Glomerular visceral epithelial cell (primary cell): Measurements from ENCODE around the gene KIAA0753.

Source experiments
- DNase-seq: peaks from one replicate; pipeline ENCODE4 v3.0.0-alpha.2; 2016; ENCODE audit errors: extremely low spot score

Gene KIAA0753

GRCh38 chr17:6641247-6641863, 844 bp upstream of the KIAA0753 start:
- no peak for DNase-seq

GRCh38 chr17:6639586-6640535, 650 bp downstream of the KIAA0753 start:
- peak; percentile 43 for DNase-seq

GRCh38 chr17:6639014-6639585, 1.4 kb downstream of the KIAA0753 start:
- peak; percentile 17 for DNase-seq

GRCh38 chr17:6638046-6638908, 2.2 kb downstream of the KIAA0753 start:
- DNase-seq, result no peak

GRCh38 chr17:6637458-6637840, 3.1 kb downstream of the KIAA0753 start:
- no peak for DNase-seq

GRCh38 chr17:6636616-6637457, 3.7 kb downstream of the KIAA0753 start:
- no peak for DNase-seq

- DNase-seq, result no peak
These were observed 4.4 kb downstream of the KIAA0753 start for GRCh38 chr17:6636105-6636504.

GRCh38 chr17:6633263-6633662, 7.2 kb downstream of the KIAA0753 start:
- no peak for DNase-seq

GRCh38 chr17:6632530-6632929, 8.0 kb downstream of the KIAA0753 start:
- DNase-seq, result no peak

GRCh38 chr17:6630390-6630789, 10.1 kb downstream of the KIAA0753 start:
- DNase-seq, result no peak

- DNase-seq, result no peak
These were observed 13.5 kb downstream of the KIAA0753 start for GRCh38 chr17:6627019-6627418.

GRCh38 chr17:6626616-6627015, 13.9 kb downstream of the KIAA0753 start:
- DNase-seq, result no peak

GRCh38 chr17:6623941-6624340, 16.6 kb downstream of the KIAA0753 start:
- DNase-seq, result no peak

GRCh38 chr17:6611231-6611630, 29.3 kb downstream of the KIAA0753 start:
- DNase-seq, result no peak

GRCh38 chr17:6610011-6610410, 30.5 kb downstream of the KIAA0753 start:
- no peak for DNase-seq

- DNase-seq, result peak; percentile 39
These were observed 32.2 kb downstream of the KIAA0753 start for GRCh38 chr17:6608321-6608720.

GRCh38 chr17:6605142-6605541, 35.4 kb downstream of the KIAA0753 start:
- DNase-seq, result no peak

GRCh38 chr17:6603744-6604325, 36.7 kb downstream of the KIAA0753 start:
- no peak for DNase-seq

- DNase-seq, result no peak
These were observed 38.4 kb downstream of the KIAA0753 start for GRCh38 chr17:6602141-6602540.

- no peak for DNase-seq
These were observed 41.1 kb downstream of the KIAA0753 start for GRCh38 chr17:6599364-6599763.

- DNase-seq, result no peak
These were observed 42.8 kb downstream of the KIAA0753 start for GRCh38 chr17:6597727-6598126.
